HG03342 (cell line): ENCODE data around the gene CD82.
"Not testable (repeated sequence)": the region's sequence is repeated elsewhere in the genome, so short reads cannot be mapped to it uniquely, and the experiment has no call there.

Experiments used
- ATAC-seq: cut with Tn5 transposase; IDR thresholded peaks from one replicate; pipeline ENCODE4 v1.9.1; 2021; ENCODE audit warnings: mild to moderate bottlenecking, moderate library complexity; ENCODE audit not compliant: unreplicated experiment

CD82 gene

GRCh38 chr11:44658506-44658850 lies 93.0 kb downstream of the CD82 start:
- ATAC-seq: no peak

DNA sequence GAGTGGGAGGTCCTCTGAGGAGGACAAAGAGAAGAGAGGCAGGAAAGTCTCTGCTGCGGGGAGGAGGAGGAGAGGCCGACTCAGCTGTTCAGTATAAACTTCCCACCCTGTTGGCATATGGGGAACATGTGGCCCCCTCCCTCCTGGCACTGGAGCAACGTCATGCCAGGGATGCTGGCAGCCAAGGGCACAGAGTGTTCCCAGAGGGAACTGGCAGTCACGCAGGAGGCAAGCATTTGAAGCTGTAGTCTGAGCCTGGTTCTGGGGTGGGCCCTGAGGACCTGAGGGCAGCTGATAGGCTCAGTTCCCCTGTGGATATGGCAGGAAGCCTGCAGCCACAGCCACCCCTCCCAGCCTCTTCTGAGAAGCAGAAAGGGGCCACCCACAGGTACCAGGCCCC lies 94.2 kb downstream of the CD82 start:
- no peak for ATAC-seq

- not testable (repeated sequence) for ATAC-seq
These were observed 95.1 kb downstream of the CD82 start for GRCh38 chr11:44660535-44660934.

GRCh38 chr11:44661311-44661717 lies 95.9 kb downstream of the CD82 start:
- no peak for ATAC-seq
